Putamen (tissue), 1 donor: Measurements from ENCODE around the gene NR4A1.

Experiments
- DNase-seq: peaks from one replicate; pipeline ENCODE4 v3.0.0-alpha.2; 2016; ENCODE audit warnings: low spot score

Gene NR4A1

DNA sequence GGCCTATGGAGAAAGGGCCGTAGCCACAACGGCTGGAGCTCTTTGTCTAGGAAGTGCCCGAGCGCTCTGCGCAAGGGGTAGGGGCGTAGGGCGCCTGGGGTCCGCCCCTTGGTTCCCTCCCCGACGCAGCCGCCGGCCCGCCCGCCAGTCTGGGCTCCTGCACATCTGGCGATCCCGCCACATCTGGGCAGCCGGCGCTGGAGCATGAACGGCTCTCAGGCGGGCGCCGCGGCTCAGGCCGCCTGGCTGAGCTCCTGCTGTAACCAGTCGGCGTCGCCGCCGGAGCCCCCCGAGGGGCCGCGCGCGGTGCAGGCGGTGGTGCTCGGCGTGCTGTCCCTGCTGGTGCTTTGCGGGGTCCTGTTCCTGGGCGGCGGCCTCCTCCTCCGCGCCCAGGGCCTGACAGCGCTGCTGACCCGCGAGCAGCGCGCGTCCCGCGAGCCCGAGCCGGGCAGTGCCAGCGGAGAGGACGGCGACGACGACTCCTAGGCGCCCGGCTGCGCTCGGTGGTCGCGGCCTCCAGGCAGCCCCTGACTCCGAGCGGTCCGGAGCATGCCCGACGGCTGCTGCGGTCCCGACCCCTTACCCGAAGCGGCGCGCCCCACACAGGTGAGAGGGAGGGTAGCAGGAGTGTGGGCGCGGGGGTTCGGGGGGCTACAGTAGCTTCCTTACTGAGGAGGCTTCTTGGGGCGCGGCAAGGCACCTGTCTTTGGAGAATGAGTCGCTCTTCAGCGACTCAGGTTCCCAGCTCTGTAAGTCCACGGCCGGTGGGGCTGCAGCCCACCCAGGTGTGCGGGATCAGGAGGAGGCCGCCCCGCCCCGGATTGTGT, 28.5 kb downstream of the NR4A1 start, which contains the start of gene SMIM41:
TSS of gene SMIM41 (plus strand) at position 129 of the 827 bp plus-strand sequence. CDS start at position 205, 76 bp downstream.
- DNase-seq: no peak

DNA sequence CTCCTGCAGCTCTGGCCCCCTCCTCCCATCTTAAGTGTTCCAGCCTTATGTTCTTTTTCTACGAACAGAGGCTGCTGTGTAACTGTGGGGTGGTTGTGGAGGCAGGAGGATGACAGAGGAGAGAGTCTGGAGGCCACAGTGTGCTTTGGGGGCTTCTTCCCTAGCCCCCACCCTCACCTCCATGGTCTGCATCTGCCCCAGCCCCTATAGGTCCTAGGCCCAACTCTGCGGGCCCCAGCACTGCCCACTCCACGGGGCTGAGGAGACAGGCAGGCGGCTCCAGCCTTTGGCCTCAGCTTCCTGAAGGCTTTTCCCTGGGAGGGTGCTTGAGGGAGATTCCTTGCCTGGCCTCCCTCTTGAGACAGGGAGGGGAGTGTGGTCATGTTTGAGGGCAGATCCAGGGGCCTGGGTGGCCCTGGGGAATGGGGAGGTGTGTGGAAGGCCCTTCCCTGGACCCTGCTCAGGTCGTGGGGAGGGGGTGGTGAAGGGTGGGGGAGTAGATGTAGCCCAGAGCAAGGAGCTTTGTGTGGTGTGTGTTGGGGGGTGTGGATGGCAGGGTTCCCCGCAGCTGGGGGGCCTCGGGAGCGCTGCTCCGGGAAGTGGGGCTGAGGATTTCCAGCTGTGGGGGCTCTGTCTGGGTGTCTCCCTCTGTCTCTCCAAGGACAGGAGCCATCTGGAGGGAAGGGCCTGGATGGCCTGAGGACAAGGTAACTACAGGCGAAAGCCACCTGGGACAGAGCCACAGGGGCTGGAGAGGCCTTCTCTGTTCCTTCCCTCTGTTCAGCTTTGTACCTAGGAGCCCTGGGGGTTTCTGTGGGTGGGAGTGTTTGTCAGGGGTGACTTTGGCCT, 29.4 kb downstream of the NR4A1 start:
- DNase-seq: no peak

DNA sequence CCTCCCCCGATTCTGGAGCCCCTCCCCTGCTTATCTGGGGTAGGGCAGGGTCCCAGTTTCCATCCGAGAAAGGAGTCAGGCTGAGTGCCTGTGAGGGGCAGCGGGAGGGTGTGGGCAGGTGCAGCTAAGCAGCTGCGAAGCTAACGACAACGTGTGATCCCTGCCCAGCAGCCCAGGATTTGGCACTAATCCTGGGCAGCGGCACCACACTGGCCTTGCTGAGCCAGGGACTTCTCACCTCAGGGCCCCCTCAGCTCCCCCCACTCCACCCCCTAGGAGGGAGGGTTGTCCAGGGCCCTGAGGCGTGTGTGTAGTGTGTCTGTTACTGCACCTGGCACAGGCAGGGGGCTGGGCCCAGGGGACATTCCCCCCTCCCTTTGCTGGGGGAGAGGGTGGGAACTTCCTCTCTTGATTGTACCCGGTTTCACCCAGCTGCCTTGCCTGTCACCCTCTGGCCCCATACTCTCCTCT, 30.1 kb downstream of the NR4A1 start:
- no peak for DNase-seq

DNA sequence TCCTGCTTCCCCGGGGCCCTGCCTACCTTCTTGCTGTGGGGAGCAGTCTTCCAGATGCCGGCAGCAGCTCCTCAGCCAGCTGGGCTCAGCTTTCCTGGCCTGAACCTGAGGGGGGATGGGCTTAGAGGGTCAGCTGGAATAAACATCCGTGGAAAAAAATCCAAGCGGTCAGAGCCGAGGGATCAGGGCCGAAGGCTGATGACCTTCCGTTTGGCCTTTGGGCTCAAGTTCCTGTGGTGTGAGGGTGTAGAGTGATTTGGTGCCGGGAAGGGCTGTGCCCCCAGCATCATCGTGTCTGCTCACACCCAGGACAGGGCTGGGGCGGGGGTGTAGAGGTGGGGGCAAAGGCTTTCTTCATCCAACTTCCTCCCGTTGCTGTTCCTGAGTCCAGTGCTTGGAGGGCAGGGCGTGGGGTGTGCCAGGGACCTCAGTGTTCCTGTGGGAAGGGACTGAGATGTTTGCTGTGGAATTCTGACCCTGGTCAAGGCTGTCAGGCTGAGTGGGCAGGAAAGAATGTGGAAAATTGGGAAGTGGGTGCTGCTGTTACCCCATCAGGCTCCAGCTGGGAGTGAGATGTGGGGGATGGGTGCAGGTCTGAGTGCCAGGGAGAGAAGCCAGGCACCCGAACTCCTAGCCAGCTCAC, 30.9 kb downstream of the NR4A1 start:
- no peak for DNase-seq

DNA sequence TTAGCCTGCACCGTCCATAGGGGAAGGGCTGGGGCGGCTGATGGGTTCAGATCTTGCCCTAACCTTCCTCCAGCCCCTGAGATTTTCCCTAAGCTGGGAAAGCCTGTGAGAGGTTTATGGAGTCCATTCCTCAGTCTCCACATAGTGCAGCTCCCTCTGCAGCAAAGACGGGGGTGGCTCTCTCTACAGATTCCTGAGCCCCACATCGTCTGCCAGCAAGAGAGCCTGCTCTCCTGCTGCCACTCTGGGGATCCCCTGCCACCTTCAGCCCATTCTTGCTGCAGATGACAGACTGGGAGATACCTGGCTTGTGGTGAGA, 31.4 kb downstream of the NR4A1 start:
- DNase-seq: peak; percentile 22

DNA sequence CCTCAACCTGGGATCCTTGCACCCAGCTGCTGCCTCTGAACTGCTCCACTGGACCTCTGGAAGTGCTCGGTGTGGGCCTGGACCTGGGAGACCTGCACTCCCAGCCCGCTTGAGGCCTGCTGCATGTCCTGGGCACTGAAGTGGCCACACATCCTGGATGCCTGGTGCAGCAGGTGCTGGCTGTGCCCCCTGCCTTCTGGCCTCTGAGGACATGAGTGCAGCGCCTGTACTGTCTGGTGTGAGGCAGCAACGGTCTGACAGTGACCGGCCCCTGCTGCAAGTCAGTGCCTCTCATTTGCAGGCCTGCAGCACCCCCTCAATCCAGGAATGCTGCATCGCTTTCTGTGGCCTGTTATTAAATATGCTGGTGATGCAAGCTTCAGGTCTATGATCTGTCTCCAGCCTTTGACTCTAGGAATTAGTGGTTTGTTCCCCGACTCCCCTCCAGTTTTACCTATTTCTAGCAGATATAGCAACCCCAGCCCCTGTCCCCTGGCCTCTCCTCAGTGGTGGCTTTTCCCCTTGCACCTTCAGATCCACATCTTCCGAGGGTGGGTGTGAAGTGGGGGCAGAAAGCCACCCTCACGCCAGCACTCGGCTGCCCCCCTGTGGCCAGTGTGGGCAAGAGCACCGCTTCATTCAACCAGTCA, 31.9 kb downstream of the NR4A1 start:
- DNase-seq: peak; percentile 46

DNA sequence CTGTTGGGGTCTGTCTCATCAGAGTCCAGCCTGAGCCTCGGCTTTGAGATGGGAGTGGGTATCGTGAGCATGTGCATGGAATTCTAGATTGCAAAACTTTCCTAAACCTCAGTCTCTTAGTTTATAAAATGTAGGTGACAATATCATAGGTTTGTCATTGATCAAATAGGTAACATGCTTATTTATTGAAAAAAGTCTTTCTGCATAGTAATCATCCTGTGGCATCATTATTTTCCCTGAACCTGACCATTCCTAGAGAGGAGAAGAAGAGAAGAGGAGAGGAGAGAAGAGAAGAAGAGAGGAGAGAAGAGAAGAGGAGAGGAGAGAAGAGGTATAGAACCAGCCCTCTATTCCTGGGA, 32.4 kb downstream of the NR4A1 start:
- DNase-seq: no peak

DNA sequence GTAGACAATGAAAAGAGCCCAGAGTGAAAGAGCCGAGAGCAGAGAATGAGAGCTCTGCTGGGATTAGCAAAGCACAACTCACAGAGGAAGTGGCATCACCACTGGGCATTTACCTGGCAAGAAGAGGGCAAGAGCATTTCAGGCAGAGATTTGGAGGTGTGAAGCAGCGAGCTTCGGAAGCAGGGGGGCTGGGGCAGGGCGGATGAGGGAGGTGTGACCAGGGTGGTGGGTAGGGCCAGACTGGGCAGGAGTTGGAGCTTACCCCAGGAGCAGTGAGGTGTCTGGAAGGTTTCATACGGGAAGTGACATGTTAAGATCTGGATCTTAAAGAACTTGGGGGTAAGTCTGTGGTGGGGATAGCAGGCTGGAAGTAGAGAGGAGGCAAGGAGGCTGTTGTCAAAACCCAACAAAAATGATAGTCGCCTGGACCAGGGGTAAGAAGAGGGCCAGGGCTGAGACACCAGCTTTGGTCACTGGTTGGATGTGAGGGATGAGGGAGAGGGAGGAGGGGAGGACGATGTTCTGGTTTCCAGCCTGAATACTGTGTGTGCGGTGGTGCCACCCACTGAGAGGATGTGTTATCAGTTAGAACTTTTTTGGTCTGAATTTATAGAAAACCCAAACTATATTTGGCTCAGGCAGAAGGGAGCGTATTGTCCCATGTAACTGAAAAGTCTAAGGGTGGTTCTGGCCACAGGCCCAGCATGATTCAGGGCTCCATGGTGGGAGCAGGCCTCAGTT, 33.4 kb downstream of the NR4A1 start:
- DNase-seq: no peak

DNA sequence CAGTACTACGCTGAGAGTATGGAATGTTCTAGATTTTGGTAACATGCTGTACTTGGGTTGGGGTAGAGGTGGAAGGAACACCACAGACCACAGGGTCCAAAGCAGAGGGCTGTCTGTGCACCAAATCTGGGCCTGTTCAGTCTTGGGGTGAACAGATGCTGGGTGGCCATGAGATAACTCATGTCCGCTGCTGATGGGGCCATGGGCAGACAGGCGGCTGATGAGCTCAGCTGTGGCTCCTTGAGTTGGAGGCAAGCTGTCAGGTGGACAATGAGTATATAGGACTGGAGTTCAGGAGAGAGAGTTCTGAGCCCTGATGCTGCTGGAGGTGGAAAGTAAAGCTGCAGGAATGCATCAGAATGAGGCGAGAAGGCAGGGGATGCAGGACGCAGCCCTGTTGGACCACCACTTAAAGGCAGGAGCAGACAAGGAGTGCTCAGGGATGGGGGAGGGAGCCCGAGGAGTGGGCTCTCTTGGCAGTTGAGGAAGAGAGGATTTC, 34.5 kb downstream of the NR4A1 start:
- no peak for DNase-seq

DNA sequence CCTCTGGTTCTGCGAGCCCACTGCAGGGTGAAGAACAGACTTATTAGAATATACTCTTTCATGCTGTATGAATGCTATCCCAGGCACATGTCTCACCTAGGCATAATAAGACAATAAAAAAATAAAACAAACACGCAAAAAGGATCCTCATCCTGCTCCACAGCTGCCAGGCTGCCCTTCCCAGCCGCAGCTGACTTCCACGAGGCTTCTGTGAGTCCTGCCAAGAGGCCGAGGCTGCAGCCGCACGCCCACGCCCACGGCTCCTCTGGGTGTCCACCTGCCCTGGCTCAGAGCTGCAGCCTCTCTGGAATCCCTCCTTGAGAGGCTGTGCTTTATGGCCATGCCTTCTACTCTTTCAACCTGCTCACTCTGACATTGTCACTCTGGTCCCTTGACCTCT, 35.1 kb downstream of the NR4A1 start:
- no peak for DNase-seq

DNA sequence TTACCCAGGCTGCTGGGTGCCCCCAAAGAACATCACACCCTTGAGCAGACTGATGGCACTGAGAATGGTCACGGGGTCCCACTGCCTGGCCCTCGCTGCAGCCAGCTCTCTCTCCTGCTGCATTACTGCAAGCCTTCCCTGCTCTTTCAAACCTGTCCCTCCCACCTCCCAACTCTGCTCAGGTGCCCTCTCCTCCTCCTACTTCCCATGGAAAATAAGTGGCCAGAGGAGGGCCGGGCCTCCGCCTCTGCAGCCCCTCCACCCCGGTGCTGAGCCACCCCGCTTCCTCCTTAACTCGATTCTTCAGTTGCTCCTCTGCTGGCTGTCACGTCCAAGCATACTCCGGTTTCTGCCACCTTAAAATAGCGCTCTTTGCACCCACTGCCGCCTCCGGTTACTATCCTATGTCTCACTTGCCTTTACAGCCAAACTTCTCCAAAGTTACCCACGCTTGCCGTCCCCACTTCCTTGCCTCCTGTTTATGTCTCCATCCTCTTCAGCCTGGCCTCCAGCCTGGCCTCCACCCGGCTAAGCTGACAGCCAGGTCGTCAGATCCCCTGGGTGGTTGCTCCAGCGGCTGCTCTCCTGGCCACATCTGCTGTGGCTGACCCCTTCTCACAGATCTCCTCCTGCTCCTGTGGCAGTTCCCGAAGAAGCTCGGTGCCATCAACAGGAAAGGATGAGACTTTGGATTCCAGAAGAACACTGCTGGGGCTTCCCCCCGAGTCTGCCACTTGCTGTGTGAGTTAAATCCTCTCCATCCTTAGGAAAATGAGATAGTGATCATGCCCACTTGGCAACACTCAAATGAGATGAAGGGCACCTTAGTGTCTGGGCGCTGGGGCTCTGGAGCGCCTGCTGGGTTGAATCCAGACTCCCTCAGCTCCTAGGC, 35.9 kb downstream of the NR4A1 start:
- no peak for DNase-seq

DNA sequence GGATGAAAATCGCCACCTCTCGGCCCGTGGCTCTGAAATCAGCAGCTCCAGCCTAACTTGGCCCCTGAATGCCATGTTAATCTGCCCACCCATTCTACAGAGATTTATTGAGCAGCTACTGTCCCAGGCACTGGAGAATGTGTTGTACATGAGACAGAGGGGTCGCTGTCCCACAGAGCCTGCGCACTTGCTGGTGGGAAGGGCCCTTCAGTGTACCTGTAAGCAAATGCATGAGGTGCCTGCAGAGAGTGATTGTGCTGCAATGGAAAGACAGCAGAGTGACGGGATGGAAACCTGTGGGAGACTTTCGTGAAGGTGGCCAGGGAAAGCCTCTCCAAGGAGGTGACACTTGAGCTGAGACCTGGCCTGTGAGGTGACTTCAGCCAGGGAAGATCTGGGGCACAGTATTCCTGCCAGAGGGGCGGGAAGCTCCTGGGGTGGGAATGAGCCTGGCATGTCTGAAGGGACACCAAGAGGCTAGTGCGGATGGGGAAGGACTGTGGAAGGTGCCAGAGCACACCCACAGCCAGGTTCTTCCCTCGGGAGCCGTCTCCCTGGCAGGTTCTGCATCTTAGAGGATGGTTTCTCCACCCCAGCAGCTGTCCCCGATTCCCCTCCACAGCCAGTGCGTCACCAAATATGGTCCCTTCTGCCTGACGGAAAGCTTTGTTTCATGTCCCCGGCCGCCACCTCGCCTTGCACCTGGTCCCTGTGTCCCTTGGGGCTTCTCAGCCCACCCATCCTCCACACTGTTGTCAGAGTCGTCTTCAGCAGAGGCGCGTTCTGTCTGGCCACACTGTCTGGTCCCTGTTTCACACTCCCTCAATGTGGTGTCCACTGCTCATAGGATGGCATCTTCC, 36.9 kb downstream of the NR4A1 start:
- no peak for DNase-seq

DNA sequence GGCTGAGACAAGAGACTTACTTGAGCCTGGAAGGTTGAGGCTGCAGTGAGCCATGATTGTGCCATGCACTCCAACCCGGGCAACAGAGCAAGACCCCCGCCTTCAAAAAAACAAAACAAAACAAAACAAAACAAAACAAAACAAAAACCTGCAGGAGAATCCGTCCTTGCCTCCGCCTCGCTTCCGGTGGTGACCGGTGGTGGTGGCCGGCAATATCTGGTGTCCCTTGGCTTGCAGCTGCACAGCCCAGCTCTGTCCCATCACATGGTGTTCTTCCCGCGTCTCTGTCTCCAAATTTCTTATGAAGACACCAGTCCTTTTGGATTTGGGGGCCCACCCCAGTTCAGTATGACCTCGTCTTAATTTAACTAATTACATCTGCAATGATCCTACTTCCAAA, 38.2 kb downstream of the NR4A1 start:
- DNase-seq: no peak

DNA sequence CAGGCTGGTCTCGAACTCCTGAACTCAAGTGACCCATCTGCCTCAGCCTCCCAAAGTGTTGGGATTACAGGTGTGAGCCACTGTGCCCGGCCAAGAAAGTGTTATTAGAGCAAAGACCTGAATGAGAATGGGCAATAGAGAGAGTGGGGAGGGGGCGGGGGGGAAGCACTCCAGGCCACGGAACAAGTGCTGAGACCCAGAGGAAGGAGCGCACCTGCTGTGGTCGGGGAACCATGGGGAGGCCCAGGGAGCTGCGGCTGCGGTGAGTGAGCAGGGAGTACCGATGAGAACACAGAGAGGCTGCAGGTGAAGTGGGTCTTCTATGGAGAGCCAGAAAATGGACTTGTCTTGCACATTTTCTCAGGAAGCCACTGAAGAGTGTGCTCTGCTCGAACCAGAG, 39.0 kb downstream of the NR4A1 start:
- DNase-seq: no peak

DNA sequence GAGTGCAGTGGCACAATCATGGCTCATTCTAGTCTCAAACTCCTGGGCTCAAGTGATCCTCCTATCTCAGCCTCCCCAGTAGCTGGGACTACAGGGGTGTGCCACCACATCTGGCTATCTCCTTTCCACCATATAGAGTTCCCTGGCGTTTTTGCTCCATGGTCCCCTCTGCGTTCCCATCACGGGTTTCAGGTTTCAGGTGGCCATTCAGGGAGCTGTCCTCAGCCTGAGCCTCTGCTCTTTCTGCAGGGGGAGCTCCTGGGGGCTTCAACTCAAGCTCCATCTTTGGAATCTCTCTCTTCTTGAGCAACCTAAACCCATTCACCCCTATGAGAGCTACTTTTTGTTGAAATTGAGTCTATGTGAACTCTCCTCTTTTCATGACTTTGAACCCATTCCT, 39.8 kb downstream of the NR4A1 start:
- no peak for DNase-seq

DNA sequence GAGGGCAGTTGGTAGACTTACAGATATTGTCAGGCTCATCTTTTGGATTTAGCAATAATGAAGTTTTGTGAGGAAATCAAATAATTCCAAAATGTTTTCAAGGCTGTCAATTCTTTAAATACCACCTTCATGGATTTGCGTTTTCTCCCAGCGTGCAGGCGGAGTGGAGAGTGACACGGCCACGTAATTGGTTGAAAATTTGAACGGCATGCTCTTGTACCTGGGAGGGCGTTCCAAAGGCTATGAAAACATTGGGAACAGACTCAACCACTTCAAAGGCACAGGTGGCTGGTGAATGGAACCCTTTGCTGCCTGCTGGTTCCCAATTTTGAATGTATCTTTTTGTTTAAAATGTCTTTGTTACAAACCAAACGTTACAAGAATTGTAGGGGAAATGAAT, 40.6 kb downstream of the NR4A1 start:
- no peak for DNase-seq

DNA sequence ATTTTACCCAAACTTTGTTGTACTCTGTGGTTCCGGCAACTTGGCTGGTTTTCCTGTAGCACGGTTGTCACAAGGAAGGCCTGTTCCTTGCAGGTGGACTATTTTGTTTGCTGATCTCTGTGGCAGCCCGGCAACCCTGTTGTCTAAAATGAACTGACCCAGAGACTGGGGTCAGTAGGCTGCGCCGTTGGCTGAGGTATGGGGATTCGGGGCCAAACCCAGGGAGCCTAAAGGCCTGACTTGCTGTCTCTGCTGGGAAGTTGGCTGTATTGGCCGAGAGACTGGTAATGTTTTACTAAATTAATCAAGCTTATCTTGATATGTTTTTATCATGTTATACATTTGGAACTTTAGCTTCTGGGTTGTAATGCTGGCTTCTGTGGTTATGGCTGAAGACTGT, 42.1 kb downstream of the NR4A1 start:
- DNase-seq: no peak

DNA sequence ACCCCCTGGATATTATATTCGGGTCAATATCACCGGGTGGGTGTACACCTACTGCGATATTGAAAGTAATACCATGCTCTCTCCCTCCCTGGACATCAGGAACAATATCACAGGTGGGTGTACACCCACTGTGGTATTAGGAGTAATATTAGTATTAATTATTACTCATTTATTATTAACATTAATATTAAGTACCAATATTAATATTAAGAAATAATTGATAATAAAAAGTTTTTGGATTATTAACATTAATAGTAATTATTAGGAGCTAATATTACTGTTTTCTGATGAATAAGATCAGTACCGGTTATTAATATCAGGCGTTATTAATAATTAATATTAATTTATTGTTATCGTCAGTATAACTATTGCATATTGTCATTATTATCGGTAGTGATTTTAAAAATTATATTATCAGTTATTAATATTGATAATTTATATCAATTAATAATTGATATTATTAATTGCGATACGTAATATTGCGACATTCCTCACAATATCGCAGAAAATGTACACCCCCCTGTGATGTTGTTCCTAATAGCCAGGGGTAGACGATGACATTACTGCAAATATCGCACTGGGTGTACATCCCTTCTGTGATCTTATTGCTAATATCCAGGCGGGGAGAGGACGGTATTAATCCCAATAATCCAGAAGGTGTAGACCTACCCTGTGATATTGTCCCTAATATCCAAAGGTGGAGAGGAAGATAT, 45.2 kb downstream of the NR4A1 start:
- no peak for DNase-seq
